Retinal pigment epithelial cell (primary cell): ENCODE measurements around the gene POU2F3.

Source experiments
- DNase-seq: peaks from one replicate; pipeline ENCODE4 v3.0.0-alpha.2; 2010; ENCODE audit warnings: low read depth
- H3K4me3 ChIP-seq: 2 replicates; pipeline ENCODE4 v1.5.1; 2011; ENCODE audit warnings: mild to moderate bottlenecking, low read length, control low read depth, moderate library complexity
- TF ChIP-seq, protein P1 (sequence below): conservative IDR thresholded peaks from 2 replicates; pipeline ENCODE4 v1.5.1; 2011; ENCODE audit warnings: low read depth, low read length, control low read depth, inconsistent platforms

The POU2F3 gene

DNA sequence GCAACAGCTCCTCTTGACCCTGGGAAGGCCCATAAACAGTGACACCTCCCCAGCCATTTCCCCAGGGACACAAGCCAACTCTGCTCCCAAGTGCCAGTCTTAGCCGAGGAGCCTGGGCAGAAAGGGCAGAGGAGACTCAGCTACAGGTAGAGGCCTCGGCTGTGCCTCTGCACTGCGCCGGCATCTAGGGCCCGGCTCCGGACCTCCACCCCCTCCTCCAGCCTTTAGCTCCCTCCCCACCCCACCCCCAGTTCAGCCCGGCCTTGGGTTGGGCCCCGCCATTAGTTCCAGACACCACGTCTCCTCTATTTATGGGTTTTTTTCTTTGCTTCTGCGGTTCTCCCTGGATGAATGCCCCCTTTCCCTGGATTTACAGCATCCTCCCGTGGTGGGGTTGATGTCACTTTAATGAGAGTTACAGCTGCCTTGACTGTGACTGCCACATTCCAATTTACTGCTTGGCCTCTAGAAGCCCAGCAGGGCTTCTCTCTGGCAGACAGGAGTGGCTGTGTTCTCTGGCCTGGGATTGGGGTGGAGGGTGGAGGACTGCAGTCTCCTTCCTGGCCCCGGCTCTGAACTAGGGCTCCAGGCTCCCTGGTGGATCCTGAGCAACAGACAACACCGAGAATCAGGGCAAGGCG lies 42.6 kb upstream of the POU2F3 start:
- TF ChIP-seq, protein P1, sequence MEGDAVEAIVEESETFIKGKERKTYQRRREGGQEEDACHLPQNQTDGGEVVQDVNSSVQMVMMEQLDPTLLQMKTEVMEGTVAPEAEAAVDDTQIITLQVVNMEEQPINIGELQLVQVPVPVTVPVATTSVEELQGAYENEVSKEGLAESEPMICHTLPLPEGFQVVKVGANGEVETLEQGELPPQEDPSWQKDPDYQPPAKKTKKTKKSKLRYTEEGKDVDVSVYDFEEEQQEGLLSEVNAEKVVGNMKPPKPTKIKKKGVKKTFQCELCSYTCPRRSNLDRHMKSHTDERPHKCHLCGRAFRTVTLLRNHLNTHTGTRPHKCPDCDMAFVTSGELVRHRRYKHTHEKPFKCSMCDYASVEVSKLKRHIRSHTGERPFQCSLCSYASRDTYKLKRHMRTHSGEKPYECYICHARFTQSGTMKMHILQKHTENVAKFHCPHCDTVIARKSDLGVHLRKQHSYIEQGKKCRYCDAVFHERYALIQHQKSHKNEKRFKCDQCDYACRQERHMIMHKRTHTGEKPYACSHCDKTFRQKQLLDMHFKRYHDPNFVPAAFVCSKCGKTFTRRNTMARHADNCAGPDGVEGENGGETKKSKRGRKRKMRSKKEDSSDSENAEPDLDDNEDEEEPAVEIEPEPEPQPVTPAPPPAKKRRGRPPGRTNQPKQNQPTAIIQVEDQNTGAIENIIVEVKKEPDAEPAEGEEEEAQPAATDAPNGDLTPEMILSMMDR: no peak
- no peak for DNase-seq

GRCh38 chr11:120197977-120198376 lies 42.0 kb upstream of the POU2F3 start:
- no peak for DNase-seq
- no peak overlapping the region for H3K4me3 ChIP-seq
- TF ChIP-seq, protein P1: no peak

More for the DNA sequence above, 42.6 kb upstream of the POU2F3 start:
- no peak overlapping the region for H3K4me3 ChIP-seq

GRCh38 chr11:120198403-120198786 lies 41.5 kb upstream of the POU2F3 start:
- no peak overlapping the region for H3K4me3 ChIP-seq
- no peak for DNase-seq
- TF ChIP-seq, protein P1: no peak

GRCh38 chr11:120198787-120199469 lies 41.0 kb upstream of the POU2F3 start:
- TF ChIP-seq, protein P1: no peak
- no peak overlapping the region for H3K4me3 ChIP-seq
- no peak for DNase-seq

DNA sequence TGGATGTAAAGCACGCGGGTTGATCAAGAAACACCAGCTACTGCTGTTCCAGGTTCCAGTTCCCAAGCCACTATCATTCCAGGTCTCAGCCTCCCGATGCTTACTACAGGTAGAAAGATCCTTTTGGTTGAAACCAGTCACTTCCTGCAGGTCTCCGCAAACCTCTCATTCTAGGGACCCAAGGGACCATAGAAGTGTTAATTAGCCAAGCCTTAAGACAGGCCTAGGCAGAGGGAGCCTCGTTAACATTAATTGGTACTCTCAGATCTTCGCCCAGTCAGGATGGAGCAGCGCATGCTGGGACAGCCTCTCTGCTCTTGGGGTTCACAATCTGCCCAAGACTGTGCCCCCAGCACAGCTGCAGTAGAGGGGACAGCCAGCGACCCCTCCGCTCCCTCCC lies 40.3 kb upstream of the POU2F3 start:
- no peak overlapping the region for H3K4me3 ChIP-seq
- TF ChIP-seq, protein P1: no peak
- DNase-seq: no peak

GRCh38 chr11:120200677-120201076 lies 39.3 kb upstream of the POU2F3 start:
- DNase-seq: no peak
- H3K4me3 ChIP-seq: no peak overlapping the region
- TF ChIP-seq, protein P1: no peak

DNA sequence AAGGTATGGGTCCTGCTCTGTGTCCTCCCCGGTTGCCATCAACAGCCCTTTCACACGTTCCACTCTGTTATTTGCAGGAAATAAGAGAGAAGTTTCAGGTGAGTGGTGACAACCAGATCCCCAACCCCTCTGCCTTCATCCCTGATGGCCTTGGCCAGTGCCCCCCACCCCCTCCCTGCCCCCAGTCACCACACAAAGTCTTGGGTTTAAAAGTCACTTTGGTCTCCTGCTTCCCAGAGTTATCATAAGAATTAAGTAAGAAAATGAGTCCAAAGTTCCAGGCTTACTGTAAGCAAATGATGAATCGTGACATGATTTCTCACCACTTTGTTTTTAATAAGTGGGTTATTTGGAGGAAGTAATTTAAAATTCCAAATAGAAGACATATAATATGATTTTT lies 38.3 kb upstream of the POU2F3 start:
- TF ChIP-seq, protein P1: no peak
- no peak overlapping the region for H3K4me3 ChIP-seq

More for the DNA sequence above, 38.3 kb upstream of the POU2F3 start:
- no peak for DNase-seq
